ENCODE measurements around the gene ADAM21. TPM values are rescaled to one million over a fixed set of nuclear protein-coding genes. Genes with fewer than 3 reads are reported as not detected.
"Not testable (repeated sequence)": the region's sequence is repeated elsewhere in the genome, so short reads cannot be mapped to it uniquely, and the experiment has no call there.

Gene ADAM21
- polyA plus RNA-seq (2013), result 0.11 and 0.12 TPM in 2 replicates

- Histone ChIP-seq H3K27ac (ENCODE audit: low read depth, low read length) (no peak within 1 kb of the TSS), H2BK5ac (ENCODE audit: low read depth, low read length, poor library complexity) (no peak within 1 kb of the TSS), H2BK120ac (ENCODE audit: insufficient read depth, low read length, poor library complexity) (no peak within 1 kb of the TSS), H3K79me1 (ENCODE audit: low read length) (no peaks in the 10 kb centered on the region), H3K4me2 (ENCODE audit: low read length) (no peak within 1 kb of the TSS), H2AK5ac (ENCODE audit: low read length) (no peak within 1 kb of the TSS), H3K4me3 (ENCODE audit: low read depth, low read length) (no peak within 1 kb of the TSS), H3K4ac (ENCODE audit: low read depth, low read length) (no peak within 1 kb of the TSS), H3K18ac (ENCODE audit: low read length) (no peak within 1 kb of the TSS), H3K4me1 (ENCODE audit: control insufficient read depth in 1 of 2, insufficient read depth in 2 of 2, low read length in 2 of 2) (no peaks in the 10 kb centered on the region), H3K14ac (ENCODE audit: low read length) (no peak within 1 kb of the TSS), H4K8ac (ENCODE audit: low read depth, low read length) (no peak within 1 kb of the TSS), H2BK12ac (ENCODE audit: low read length) (no peak within 1 kb of the TSS), H3K23ac (ENCODE audit: low read length) (no peak within 1 kb of the TSS), H4K12ac (ENCODE audit: low read depth, low read length) (no peak within 1 kb of the TSS), H3K36me3 (ENCODE audit: control insufficient read depth in 1 of 2, insufficient read depth in 2 of 2, low read length in 2 of 2) (no peaks in the 10 kb centered on the region), H3K79me2 (ENCODE audit: control insufficient read depth, insufficient read depth, low read length, poor library complexity) (no peaks in the 10 kb centered on the region), H4K91ac (ENCODE audit: low read depth, low read length) (no peak within 1 kb of the TSS), H3K27me3 (ENCODE audit: insufficient read depth, low read length) (no peaks in the 10 kb centered on the region), H3K9me3 (ENCODE audit: insufficient read depth, low read depth, low read length) (no peaks in the 10 kb centered on the region), H2AFZ (ENCODE audit: insufficient read depth, low read length, poor library complexity) (no peak within 1 kb of the TSS), H3K9ac (ENCODE audit: low read length) (no peak within 1 kb of the TSS)
- WGBS (ENCODE audit: extremely low coverage, insufficient coverage, insufficient read length), result no CpG with 5 or more reads among the region's 1 CpG
- DNase-seq, result no peak
Measured at GRCh38 chr14:70451874-70452273, at the start of gene ADAM21. Gene ADAM21, plus strand, starts transcription at chr14:70452174. Its CDS starts 5,326 bp downstream, at chr14:70457500.

DNA sequence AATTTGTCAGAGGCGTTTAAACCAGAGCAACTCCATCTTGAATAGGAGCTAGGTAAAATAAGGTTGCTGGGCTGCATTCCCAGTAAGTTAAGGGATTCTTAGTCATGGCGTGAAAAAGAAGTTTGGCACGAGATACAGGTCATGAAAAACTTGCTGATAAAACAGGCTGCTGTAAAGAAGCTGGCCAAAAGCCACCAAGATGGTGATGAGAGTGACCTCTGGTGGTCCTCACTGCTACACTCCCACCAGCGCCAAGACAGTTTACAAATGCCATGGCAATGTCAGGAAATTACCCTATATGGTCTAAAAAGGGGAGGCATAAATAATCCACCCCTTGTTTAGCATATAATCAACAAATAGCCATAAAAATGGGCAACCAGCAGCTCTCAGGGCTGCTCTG lies 48.6 kb upstream of the ADAM21 start:
- not testable (repeated sequence) for H2AFZ ChIP-seq (ENCODE audit: insufficient read depth, low read length, poor library complexity); H4K12ac ChIP-seq (ENCODE audit: low read depth, low read length); H3K4me1 ChIP-seq (ENCODE audit: control insufficient read depth in 1 of 2, insufficient read depth in 2 of 2, low read length in 2 of 2); H2BK120ac ChIP-seq (ENCODE audit: insufficient read depth, low read length, poor library complexity); H3K14ac ChIP-seq (ENCODE audit: low read length); H3K9me3 ChIP-seq (ENCODE audit: insufficient read depth, low read depth, low read length); H2BK5ac ChIP-seq (ENCODE audit: low read depth, low read length, poor library complexity); H2BK12ac ChIP-seq (ENCODE audit: low read length); H3K27me3 ChIP-seq (ENCODE audit: insufficient read depth, low read length); H3K18ac ChIP-seq (ENCODE audit: low read length); H3K23ac ChIP-seq (ENCODE audit: low read length); H3K27ac ChIP-seq (ENCODE audit: low read depth, low read length); H2AK5ac ChIP-seq (ENCODE audit: low read length); H3K36me3 ChIP-seq (ENCODE audit: control insufficient read depth in 1 of 2, insufficient read depth in 2 of 2, low read length in 2 of 2); H3K79me1 ChIP-seq (ENCODE audit: low read length); H3K4ac ChIP-seq (ENCODE audit: low read depth, low read length); H3K79me2 ChIP-seq (ENCODE audit: control insufficient read depth, insufficient read depth, low read length, poor library complexity); H4K91ac ChIP-seq (ENCODE audit: low read depth, low read length); H3K4me2 ChIP-seq (ENCODE audit: low read length); H3K4me3 ChIP-seq (ENCODE audit: low read depth, low read length); H4K8ac ChIP-seq (ENCODE audit: low read depth, low read length); H3K9ac ChIP-seq (ENCODE audit: low read length)
- no CpG with 5 or more reads among the region's 4 CpGs for WGBS (ENCODE audit: extremely low coverage, insufficient coverage, insufficient read length)
- peak; percentile 50 to 77 for DNase-seq

DNA sequence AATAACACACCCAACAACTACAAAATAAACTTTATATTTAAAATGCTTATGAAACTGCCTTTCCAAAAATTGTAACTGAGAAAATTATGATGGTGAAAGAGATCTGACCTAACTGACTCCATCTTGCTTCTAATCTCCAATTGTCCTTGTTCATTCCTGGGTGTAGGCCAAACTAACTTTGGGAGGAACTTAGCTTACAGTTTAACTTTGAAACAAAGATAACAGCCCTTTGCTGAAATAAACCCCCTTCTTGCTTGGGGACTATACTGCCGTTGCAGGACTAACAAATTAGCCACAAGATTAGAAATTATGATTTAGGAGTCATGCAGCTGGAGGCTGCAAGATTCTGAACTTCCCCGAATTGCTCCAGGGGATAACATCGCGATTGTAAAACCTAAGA lies 45.8 kb upstream of the ADAM21 start:
- H4K12ac ChIP-seq (ENCODE audit: low read depth, low read length), result not testable (repeated sequence)
- WGBS (ENCODE audit: extremely low coverage, insufficient coverage, insufficient read length), result no CpG with 5 or more reads among the region's 4 CpGs

DNA sequence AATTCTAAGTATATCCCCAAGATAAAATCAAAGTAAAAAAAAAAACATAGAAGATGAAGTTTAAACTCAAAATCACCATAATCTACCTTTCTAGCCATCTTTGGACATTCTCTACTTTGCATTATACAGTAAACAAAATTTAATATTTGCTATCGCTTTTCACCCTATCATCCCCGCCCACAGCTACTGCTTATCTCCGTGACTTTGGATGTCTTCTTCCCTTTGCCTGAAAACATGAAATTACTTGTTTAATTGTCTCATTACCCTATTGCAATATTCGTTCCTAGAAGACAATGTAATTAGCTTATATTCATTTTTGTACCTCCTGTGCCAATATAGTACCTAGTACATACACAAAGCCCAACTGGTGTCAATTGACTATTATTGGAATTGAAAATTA lies 44.4 kb upstream of the ADAM21 start:
- Histone ChIP-seq H3K4me1 (ENCODE audit: control insufficient read depth in 1 of 2, insufficient read depth in 2 of 2, low read length in 2 of 2) (no peaks in the 10 kb centered on the region), H3K9me3 (ENCODE audit: insufficient read depth, low read depth, low read length) (no peaks in the 10 kb centered on the region), H4K91ac (ENCODE audit: low read depth, low read length) (no peak overlapping the region), H3K9ac (ENCODE audit: low read length) (no peak overlapping the region), H3K4me3 (ENCODE audit: low read depth, low read length) (no peak overlapping the region), H3K23ac (ENCODE audit: low read length) (no peak overlapping the region), H3K36me3 (ENCODE audit: control insufficient read depth in 1 of 2, insufficient read depth in 2 of 2, low read length in 2 of 2) (no peaks in the 10 kb centered on the region), H2BK120ac (ENCODE audit: insufficient read depth, low read length, poor library complexity) (no peak overlapping the region), H3K79me2 (ENCODE audit: control insufficient read depth, insufficient read depth, low read length, poor library complexity) (no peaks in the 10 kb centered on the region), H3K27ac (ENCODE audit: low read depth, low read length) (no peak overlapping the region), H3K4me2 (ENCODE audit: low read length) (no peak overlapping the region), H2AFZ (ENCODE audit: insufficient read depth, low read length, poor library complexity) (no peak overlapping the region), H3K27me3 (ENCODE audit: insufficient read depth, low read length) (no peaks in the 10 kb centered on the region), H2BK12ac (ENCODE audit: low read length) (no peak overlapping the region), H3K14ac (ENCODE audit: low read length) (no peak overlapping the region), H2AK5ac (ENCODE audit: low read length) (no peak overlapping the region), H4K12ac (ENCODE audit: low read depth, low read length) (no peak overlapping the region), H4K8ac (ENCODE audit: low read depth, low read length) (no peak overlapping the region), H3K4ac (ENCODE audit: low read depth, low read length) (no peak overlapping the region), H3K79me1 (ENCODE audit: low read length) (no peaks in the 10 kb centered on the region), H2BK5ac (ENCODE audit: low read depth, low read length, poor library complexity) (no peak overlapping the region), H3K18ac (ENCODE audit: low read length) (no peak overlapping the region)
- DNase-seq, result no peak
- no CpG with 5 or more reads among the region's 4 CpGs for WGBS (ENCODE audit: extremely low coverage, insufficient coverage, insufficient read length)

More for the DNA sequence above, 45.8 kb upstream of the ADAM21 start:
- H3K27ac ChIP-seq (ENCODE audit: low read depth, low read length); H2BK120ac ChIP-seq (ENCODE audit: insufficient read depth, low read length, poor library complexity); H3K4me2 ChIP-seq (ENCODE audit: low read length); H3K79me2 ChIP-seq (ENCODE audit: control insufficient read depth, insufficient read depth, low read length, poor library complexity); H3K9me3 ChIP-seq (ENCODE audit: insufficient read depth, low read depth, low read length); H2AFZ ChIP-seq (ENCODE audit: insufficient read depth, low read length, poor library complexity); H3K9ac ChIP-seq (ENCODE audit: low read length); H4K91ac ChIP-seq (ENCODE audit: low read depth, low read length); DNase-seq; H3K18ac ChIP-seq (ENCODE audit: low read length); H3K4me3 ChIP-seq (ENCODE audit: low read depth, low read length); H2AK5ac ChIP-seq (ENCODE audit: low read length); H3K14ac ChIP-seq (ENCODE audit: low read length); H3K4ac ChIP-seq (ENCODE audit: low read depth, low read length); H3K4me1 ChIP-seq (ENCODE audit: control insufficient read depth in 1 of 2, insufficient read depth in 2 of 2, low read length in 2 of 2); H2BK12ac ChIP-seq (ENCODE audit: low read length); H3K36me3 ChIP-seq (ENCODE audit: control insufficient read depth in 1 of 2, insufficient read depth in 2 of 2, low read length in 2 of 2); H2BK5ac ChIP-seq (ENCODE audit: low read depth, low read length, poor library complexity); H4K8ac ChIP-seq (ENCODE audit: low read depth, low read length); H3K27me3 ChIP-seq (ENCODE audit: insufficient read depth, low read length); H3K23ac ChIP-seq (ENCODE audit: low read length); H3K79me1 ChIP-seq (ENCODE audit: low read length): not testable (repeated sequence)
